H1 (cell line): ENCODE results near the gene PMFBP1. TPM values are rescaled to one million over a fixed set of nuclear protein-coding genes. Genes with fewer than 3 reads are reported as not detected.

ENCODE experiments used
- CTCF ChIA-PET: fragments of 300-600 bp; sonication (Branson Sonifier 250); formaldehyde crosslinking; loops from one replicate; lab custom pipeline; 2021; ENCODE audit not compliant: partially characterized antibody; lab: Charles Lee
- POLR2A ChIA-PET: fragments of 300-600 bp; sonication (Branson Sonifier 250); formaldehyde crosslinking; loops from one replicate; lab custom pipeline; 2021; ENCODE audit warnings: inconsistent platforms; ENCODE audit not compliant: partially characterized antibody; lab: Charles Lee
- DNase-seq, 2 experiments: peaks; one replicate each; pipeline versions ENCODE4 v3.0.0 to v3.0.0-alpha.2; 2010 to 2022; ENCODE audit warnings: low spot score in 2 of 2, low read depth in 1 of 2, mixed read lengths in 1 of 2
- FAIRE-seq: peaks from 2 replicates; lab custom pipeline; 2011; peaks lifted over from hg19 to GRCh38; lab: Jason Lieb, UNC
- H2AFZ ChIP-seq: 2 replicates; pipeline ENCODE4 v1.8.1; 2012; ENCODE audit warnings: low read length, inconsistent platforms
- H2AK5ac ChIP-seq: 2 replicates; pipeline ENCODE4 v1.6.1; 2013; ENCODE audit warnings: low read depth, low read length
- H2BK120ac ChIP-seq: replicated peaks from 2 replicates; pipeline ENCODE3; 2013; ENCODE audit warnings: low read depth, low read length, inconsistent platforms
- H2BK12ac ChIP-seq: 2 replicates; pipeline ENCODE4 v1.6.1; 2013; ENCODE audit warnings: low read depth, low read length
- H2BK15ac ChIP-seq: 2 replicates; pipeline ENCODE4 v1.6.1; 2013; ENCODE audit warnings: low read length
- H2BK20ac ChIP-seq: 2 replicates; pipeline ENCODE4 v1.6.1; 2013; ENCODE audit warnings: low read length
- H2BK5ac ChIP-seq: 2 replicates; pipeline ENCODE4 v1.6.1; 2013; ENCODE audit warnings: low read depth, low read length
- H3K14ac ChIP-seq: 2 replicates; pipeline ENCODE4 v1.6.1; 2013; ENCODE audit warnings: inconsistent platforms; ENCODE audit not compliant: insufficient read length
- H3K18ac ChIP-seq: 2 replicates; pipeline ENCODE4 v1.6.1; 2013; ENCODE audit warnings: low read length; ENCODE audit errors: extremely low read depth
- H3K23ac ChIP-seq: 2 replicates; pipeline ENCODE4 v1.6.1; 2013; ENCODE audit warnings: inconsistent platforms; ENCODE audit not compliant: insufficient read length
- H3K23me2 ChIP-seq: 2 replicates; pipeline ENCODE4 v1.6.1; 2013; ENCODE audit warnings: low read depth, low read length
- H3K27ac ChIP-seq: 2 replicates; pipeline ENCODE4 v1.6.1; 2011; ENCODE audit warnings: low read depth, low read length, inconsistent platforms
- H3K27me3 ChIP-seq, 4 experiments: replicated peaks in 1 of 4; 1 replicate in 1 of 4; 2 replicates in 3 of 4; pipeline versions ENCODE4 v1.6.1 to v1.8.1; 2011 to 2013; ENCODE audit warnings: low read length in 3 of 4, mild to moderate bottlenecking in 3 of 4, inconsistent platforms in 2 of 4, mixed read lengths in 2 of 4, moderate library complexity in 1 of 4; ENCODE audit not compliant: control insufficient read depth in 3 of 4, insufficient read depth in 3 of 4; ENCODE audit errors: extremely low read depth in 1 of 4
- H3K36me3 ChIP-seq, 4 experiments: 2 replicates each; pipeline versions ENCODE4 v1.6.1 to v1.8.1; 2011 to 2013; ENCODE audit warnings: mild to moderate bottlenecking in 4 of 4, low read length in 3 of 4, moderate library complexity in 2 of 4, control low read depth in 1 of 4, inconsistent platforms in 1 of 4; ENCODE audit not compliant: insufficient read depth in 4 of 4, control insufficient read depth in 2 of 4
- H3K4ac ChIP-seq: replicated peaks from 2 replicates; pipeline ENCODE3; 2013; ENCODE audit warnings: low read length, low read depth, mixed read lengths, inconsistent platforms; ENCODE audit not compliant: insufficient read length
- H3K4me1 ChIP-seq, 4 experiments: replicated peaks in 1 of 4; 1 replicate in 1 of 4; 2 replicates in 3 of 4; pipeline versions ENCODE4 v1.6.1 to v1.8.1; 2011 to 2013; ENCODE audit warnings: low read length in 3 of 4, inconsistent platforms in 2 of 4, mixed read lengths in 1 of 4; ENCODE audit not compliant: insufficient read depth in 4 of 4, control insufficient read depth in 3 of 4
- H3K4me2 ChIP-seq, 2 experiments: 2 replicates each; pipeline versions ENCODE4 v1.6.1 to v1.8.1; 2011 to 2013; ENCODE audit warnings: low read depth in 2 of 2, low read length in 2 of 2, control low read depth in 1 of 2, inconsistent platforms in 1 of 2, mild to moderate bottlenecking in 1 of 2; ENCODE audit not compliant: insufficient read depth in 1 of 2
- H3K4me3 ChIP-seq, 4 experiments: fragments of 200-600, 300-600 bp in 1 of 4; sonication (generic), shearing (Covaris generic), sonication (Bioruptor Twin) in 1 of 4; 2 replicates each; pipeline versions ENCODE4 v1.5.1 to v1.8.1; 2011 to 2016; ENCODE audit warnings: low read length in 4 of 4, low read depth in 3 of 4, control low read depth in 2 of 4, inconsistent platforms in 2 of 4, mild to moderate bottlenecking in 2 of 4, mixed read lengths in 1 of 4, moderate library complexity in 1 of 4; ENCODE audit not compliant: insufficient read depth in 2 of 4; ENCODE audit errors: extremely low read depth in 1 of 4
- H3K56ac ChIP-seq: replicated peaks from 2 replicates; pipeline ENCODE3; 2013; ENCODE audit warnings: low read depth, mild to moderate bottlenecking, mixed read lengths, low read length, inconsistent platforms; ENCODE audit not compliant: insufficient read length
- H3K79me1 ChIP-seq: 2 replicates; pipeline ENCODE4 v1.6.1; 2013; ENCODE audit warnings: low read depth, low read length, control low read depth
- H3K79me2 ChIP-seq, 2 experiments: 2 replicates each; pipeline versions ENCODE4 v1.6.1 to v1.8.1; 2012 to 2013; ENCODE audit warnings: low read length in 2 of 2, mild to moderate bottlenecking in 2 of 2, inconsistent platforms in 1 of 2; ENCODE audit not compliant: insufficient read depth in 2 of 2, control insufficient read depth in 1 of 2
- H3K9ac ChIP-seq, 4 experiments: replicated peaks in 1 of 4; 1 replicate in 1 of 4; 2 replicates in 3 of 4; pipeline versions ENCODE4 v1.6.1 to v1.8.1; 2011 to 2013; ENCODE audit warnings: low read depth in 3 of 4, low read length in 3 of 4, control low read depth in 2 of 4, mild to moderate bottlenecking in 2 of 4, moderate library complexity in 2 of 4, inconsistent platforms in 1 of 4; ENCODE audit errors: extremely low read depth in 1 of 4
- H3K9me3 ChIP-seq, 2 experiments: 2 replicates each; pipeline versions ENCODE4 v1.6.1 to v1.8.1; 2012 to 2013; ENCODE audit warnings: mild to moderate bottlenecking in 2 of 2, moderate library complexity in 2 of 2, control low read depth in 1 of 2, inconsistent platforms in 1 of 2, low read depth in 1 of 2, low read length in 1 of 2, mixed read lengths in 1 of 2; ENCODE audit not compliant: insufficient read depth in 2 of 2
- H4K20me1 ChIP-seq, 2 experiments: replicated peaks in 1 of 2; 2 replicates each; pipeline versions ENCODE3 to v1.8.1; 2011 to 2013; ENCODE audit warnings: inconsistent platforms in 2 of 2, low read length in 2 of 2, mild to moderate bottlenecking in 1 of 2; ENCODE audit not compliant: insufficient read depth in 2 of 2, control insufficient read depth in 1 of 2
- H4K5ac ChIP-seq: 2 replicates; pipeline ENCODE4 v1.6.1; 2013; ENCODE audit warnings: low read length, low read depth, mixed read lengths, inconsistent platforms; ENCODE audit not compliant: insufficient read length
- H4K8ac ChIP-seq: 2 replicates; pipeline ENCODE4 v1.8.0; 2013; ENCODE audit warnings: mild to moderate bottlenecking, moderate library complexity, low read length, inconsistent platforms; ENCODE audit not compliant: insufficient read depth; ENCODE audit errors: extremely low read depth
- H4K91ac ChIP-seq: replicated peaks from 2 replicates; pipeline ENCODE3; 2013; ENCODE audit warnings: low read length, mixed read lengths, inconsistent platforms; ENCODE audit not compliant: insufficient read length
- CBX8 ChIP-seq: fragments of 300-800, 300-1000 bp; sonication (generic); IDR thresholded peaks from 2 replicates; pipeline ENCODE4 v1.7.1; 2016; ENCODE audit warnings: low read depth, low read length, borderline replicate concordance
- JUN ChIP-seq: IDR thresholded peaks from 2 replicates; pipeline ENCODE4 v1.6.1; 2011; ENCODE audit warnings: low read depth, mild to moderate bottlenecking, improper control_type of control experiment, low read length
- KDM1A ChIP-seq: fragments of 200-600, 300-600 bp; sonication (generic); IDR thresholded peaks from 2 replicates; pipeline ENCODE4 v1.7.1; 2016; ENCODE audit warnings: mild to moderate bottlenecking, low read length, borderline replicate concordance
- SP2 ChIP-seq: IDR thresholded peaks from 2 replicates; pipeline ENCODE4 v1.6.1; 2012; ENCODE audit warnings: mild to moderate bottlenecking, low read length, inconsistent platforms
- SP4 ChIP-seq: IDR thresholded peaks from 2 replicates; pipeline ENCODE4 v1.6.1; 2012; ENCODE audit warnings: low read length, inconsistent platforms
- WGBS, 2 experiments: shearing (Covaris generic) in 1 of 2; methylation state at CpG; one replicate each; pipeline versions ENCODE4 v1.1.6 to v1.1.7; 2013 to 2015; ENCODE audit warnings: low lambda C conversion rate in 2 of 2, mixed read lengths in 2 of 2, inconsistent platforms in 1 of 2, low coverage in 1 of 2, missing lambda C conversion rate in 1 of 2; ENCODE audit not compliant: insufficient replicate concordance in 2 of 2, insufficient coverage in 1 of 2, insufficient read length in 1 of 2; ENCODE audit errors: extremely low coverage in 1 of 2, missing lambda C conversion rate in 1 of 2; 5-methylcytosine and 5-hydroxymethylcytosine counted together
- polyA plus RNA-seq, 7 experiments: library from polyadenylated mRNA; depleted of rRNA in 3 of 7; stranded (reverse) in 5 of 7; unstranded in 2 of 7; fragments of >200 nt in 5 of 7; fragments of 200-250 nt in 2 of 7; gene quantifications; 1 replicate in 5 of 7; 2 replicates in 1 of 7; 4 replicates in 1 of 7; pipeline versions ENCODE4 v1.2.1 to v1.2.3, GENCODE V29; 2011 to 2013; ENCODE audit warnings: missing spikeins in 2 of 7, mixed read lengths in 2 of 7
- total RNA-seq: library from RNA; stranded (reverse); fragmentation: NEBNext Ultra II Directional; extraction: Animal tissue kit (Norgen Biotek cat#: 25700); gene quantifications from 2 replicates; pipeline ENCODE4 v1.2.1, GENCODE V29; 2021

Gene PMFBP1
- total and polyA plus RNA-seq, 2 of the 8 experiments (the other 6 are each of a cell fraction or from before 2014, with no cell fraction given): 0.32 to 1.6 TPM

DNA sequence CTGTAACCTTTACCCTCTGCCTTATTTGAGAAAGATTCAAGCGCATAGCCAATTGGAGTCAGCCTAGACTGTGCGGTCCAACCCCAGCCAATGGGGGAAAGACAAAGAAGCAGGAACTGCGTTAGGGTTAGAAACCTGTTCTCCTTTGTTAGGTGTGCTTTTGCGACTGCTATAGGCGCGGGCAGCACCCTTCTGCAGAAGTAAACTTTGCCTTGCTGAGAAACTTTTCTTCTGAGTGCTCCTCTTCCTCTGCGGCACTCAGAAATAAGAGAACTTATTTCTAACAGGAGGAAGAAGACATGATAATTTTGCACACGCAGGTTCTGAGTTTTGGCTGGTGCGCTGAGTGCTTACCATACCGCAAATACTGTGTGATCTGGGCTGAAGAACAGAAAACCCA, 87.5 kb downstream of the PMFBP1 start:
- H2BK12ac ChIP-seq: no peak overlapping the region
- no peak for DNase-seq
- ChIA-PET POLR2A (interaction anchor here (1.1 kb wide), 1 partner anchor 12 kb away, joined by 5 read pairs; no protein-coding TSS in a partner anchor), CTCF (interaction anchor here (2.1 kb wide), 1 partner anchor 11 kb away, joined by 6 read pairs; no protein-coding TSS in a partner anchor)
- H3K4me1 ChIP-seq: no peaks in the 10 kb centered on the region
- no peaks in the 10 kb centered on the region for H3K79me2 ChIP-seq
- no peak overlapping the region for H3K9ac ChIP-seq
- no peak overlapping the region for H2AFZ ChIP-seq
- H3K56ac ChIP-seq: no peak overlapping the region
- no peak overlapping the region for H2AK5ac ChIP-seq
- H3K79me1 ChIP-seq: no peaks in the 10 kb centered on the region
- 93% methylated on average over 10 of the region's 10 CpGs; no CpG with 5 or more reads in 1 of the 2 experiments for WGBS, 2 experiments
- no peak overlapping the region for H2BK15ac ChIP-seq
- no peak overlapping the region for H4K8ac ChIP-seq
- H3K36me3 ChIP-seq: peaks cover 0 to 26% (median 8%) of the 10 kb centered on the region in 4 experiments; a peak in 5 of 8 replicates
- H2BK120ac ChIP-seq: no peak overlapping the region
- no peak overlapping the region for H4K5ac ChIP-seq
- H3K23me2 ChIP-seq: no peaks in the 10 kb centered on the region
- H3K4me3 ChIP-seq: no peak overlapping the region
- FAIRE-seq: no peak
- H4K91ac ChIP-seq: no peak overlapping the region
- H3K27me3 ChIP-seq: no peaks in the 10 kb centered on the region
- H3K14ac ChIP-seq: no peak overlapping the region
- H4K20me1 ChIP-seq: no peaks in the 10 kb centered on the region
- no peak overlapping the region for H3K18ac ChIP-seq
- H3K27ac ChIP-seq: no peak overlapping the region
- no peak overlapping the region for H2BK20ac ChIP-seq
- H3K4ac ChIP-seq: no peak overlapping the region
- H3K9me3 ChIP-seq: no peaks in the 10 kb centered on the region
- no peak for TF ChIP-seq CBX8
- no peak for TF ChIP-seq SP4
- TF ChIP-seq JUN: no peak
- no peak for TF ChIP-seq SP2
- no peak for TF ChIP-seq KDM1A
- H3K4me2 ChIP-seq: no peak overlapping the region
- H3K23ac ChIP-seq: no peak overlapping the region
- H2BK5ac ChIP-seq: no peak overlapping the region
